GM19193 (cell line): ENCODE results near the gene GLRX3.

ENCODE experiments used
- POLR2A ChIP-seq: IDR thresholded peaks from 4 replicates; pipeline ENCODE4 v1.6.1; 2011; ENCODE audit not compliant: insufficient read depth, insufficient read length; ENCODE audit errors: extremely low read depth

Gene GLRX3

DNA sequence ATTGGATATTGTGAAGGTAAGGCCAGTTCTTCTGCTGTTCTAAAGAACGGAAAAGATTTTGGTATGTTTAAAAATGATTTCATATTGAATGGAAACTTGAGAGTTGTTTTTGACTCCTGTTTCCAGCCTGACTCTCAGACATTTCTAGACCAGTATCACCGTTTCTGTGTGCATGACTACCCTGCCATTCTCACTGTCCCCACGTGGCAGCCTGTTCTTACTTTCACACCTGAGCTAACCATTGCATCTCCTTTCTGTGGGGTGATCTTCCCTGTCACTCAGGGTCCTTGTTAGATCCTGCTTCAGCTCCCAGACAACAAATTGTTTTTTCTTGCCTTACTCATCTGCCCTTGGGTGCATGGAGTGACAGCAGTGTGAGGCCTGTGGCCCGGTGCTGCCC is 38.9 kb downstream of the GLRX3 start:
- TF ChIP-seq POLR2A, result no peak

DNA sequence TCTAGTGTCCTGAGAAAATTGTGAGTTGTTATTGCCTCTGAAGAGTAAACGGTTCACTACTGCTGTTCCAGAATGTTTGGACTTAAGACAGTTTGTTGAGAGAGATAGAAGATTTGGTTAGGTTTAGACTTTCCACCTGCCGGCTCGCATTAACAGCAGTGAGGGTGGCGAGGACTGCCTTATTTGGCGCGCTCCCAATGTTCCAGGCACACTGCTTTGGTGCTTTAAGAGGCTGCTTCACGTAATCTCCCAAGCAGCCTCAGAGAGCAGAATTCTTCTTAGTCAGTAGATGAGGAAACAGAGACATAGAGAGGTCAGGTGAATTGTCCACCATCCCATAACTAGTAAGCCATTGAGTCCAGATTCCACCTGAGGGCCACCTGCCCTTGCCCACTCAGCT is 41.1 kb downstream of the GLRX3 start:
- no peak for TF ChIP-seq POLR2A

DNA sequence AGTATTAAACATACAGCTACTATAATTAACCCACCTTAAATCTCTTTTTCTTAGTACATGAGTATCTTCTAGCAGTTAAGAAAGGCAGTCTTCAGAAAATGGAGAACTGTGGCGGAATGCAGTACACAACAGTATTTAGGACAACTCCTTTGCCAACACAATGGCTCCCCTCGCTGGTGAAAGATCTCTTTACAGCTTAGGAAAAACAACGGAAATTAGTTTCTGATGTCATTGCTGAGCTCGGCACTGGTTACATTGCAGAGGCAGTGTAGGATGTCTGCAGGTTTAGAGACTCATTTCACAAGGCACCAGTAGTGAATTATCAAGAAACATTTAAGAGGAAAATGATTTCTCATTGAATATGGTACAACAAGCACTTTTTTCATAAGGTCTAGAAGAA is 43.4 kb downstream of the GLRX3 start:
- no peak for TF ChIP-seq POLR2A

DNA sequence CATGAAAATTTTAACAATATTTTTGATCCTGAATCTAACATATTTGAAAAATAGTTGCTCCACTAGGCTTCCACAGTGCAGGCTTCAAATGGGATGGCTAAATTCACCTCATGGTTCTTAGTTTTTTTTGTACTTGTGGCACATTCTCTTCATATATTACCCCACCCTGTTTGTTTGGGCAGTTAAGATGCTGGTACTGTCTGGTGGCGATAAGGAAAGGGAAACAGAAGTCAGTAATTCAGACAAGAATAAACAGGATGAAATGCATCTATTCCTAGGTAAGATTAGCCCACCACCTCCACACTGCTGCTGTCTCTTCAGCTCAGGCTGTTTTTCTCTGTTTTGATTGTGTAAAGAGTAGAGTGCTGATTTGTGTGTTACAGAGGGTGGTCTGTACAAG is 44.2 kb downstream of the GLRX3 start:
- TF ChIP-seq POLR2A, result no peak

DNA sequence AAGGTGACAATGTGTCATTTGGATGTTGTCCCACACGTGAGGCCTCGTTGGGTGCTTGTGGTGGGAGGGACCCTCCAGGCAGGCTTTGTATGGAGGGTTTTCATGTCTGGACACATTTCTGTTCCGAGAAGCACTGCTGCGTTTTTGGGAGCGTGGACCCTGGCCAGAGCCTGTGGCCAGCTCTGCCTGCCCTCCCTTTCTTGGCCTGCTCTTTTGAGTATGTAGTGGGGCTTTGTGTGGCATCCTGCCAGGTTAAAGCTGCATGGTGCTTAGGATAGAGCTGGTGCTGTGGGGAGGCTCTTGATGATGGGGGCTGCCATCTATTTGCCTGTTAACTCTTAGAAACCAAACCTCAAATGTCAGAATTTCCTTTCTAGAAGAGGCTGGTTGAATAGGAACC is 45.7 kb downstream of the GLRX3 start:
- TF ChIP-seq POLR2A, result no peak

DNA sequence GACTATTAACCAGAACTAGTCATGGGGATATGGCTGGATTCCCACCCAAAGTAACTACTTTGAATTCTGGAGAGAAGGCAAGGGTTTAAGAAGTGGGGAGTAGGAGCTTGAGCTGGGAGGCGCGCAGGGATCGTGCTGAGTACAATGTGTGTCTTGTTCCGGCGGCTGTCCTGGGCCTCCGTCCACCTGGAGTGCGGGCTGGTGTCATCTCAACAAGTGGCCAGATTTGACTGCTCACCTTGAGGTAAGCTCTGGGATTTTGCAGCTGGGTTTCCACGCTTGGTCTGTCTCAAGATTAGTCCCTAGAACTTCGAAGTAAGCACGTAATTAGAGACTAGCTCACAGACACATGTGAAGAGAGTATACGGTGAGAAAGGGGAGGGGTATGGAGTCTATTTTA is 49.4 kb downstream of the GLRX3 start:
- TF ChIP-seq POLR2A, result no peak

DNA sequence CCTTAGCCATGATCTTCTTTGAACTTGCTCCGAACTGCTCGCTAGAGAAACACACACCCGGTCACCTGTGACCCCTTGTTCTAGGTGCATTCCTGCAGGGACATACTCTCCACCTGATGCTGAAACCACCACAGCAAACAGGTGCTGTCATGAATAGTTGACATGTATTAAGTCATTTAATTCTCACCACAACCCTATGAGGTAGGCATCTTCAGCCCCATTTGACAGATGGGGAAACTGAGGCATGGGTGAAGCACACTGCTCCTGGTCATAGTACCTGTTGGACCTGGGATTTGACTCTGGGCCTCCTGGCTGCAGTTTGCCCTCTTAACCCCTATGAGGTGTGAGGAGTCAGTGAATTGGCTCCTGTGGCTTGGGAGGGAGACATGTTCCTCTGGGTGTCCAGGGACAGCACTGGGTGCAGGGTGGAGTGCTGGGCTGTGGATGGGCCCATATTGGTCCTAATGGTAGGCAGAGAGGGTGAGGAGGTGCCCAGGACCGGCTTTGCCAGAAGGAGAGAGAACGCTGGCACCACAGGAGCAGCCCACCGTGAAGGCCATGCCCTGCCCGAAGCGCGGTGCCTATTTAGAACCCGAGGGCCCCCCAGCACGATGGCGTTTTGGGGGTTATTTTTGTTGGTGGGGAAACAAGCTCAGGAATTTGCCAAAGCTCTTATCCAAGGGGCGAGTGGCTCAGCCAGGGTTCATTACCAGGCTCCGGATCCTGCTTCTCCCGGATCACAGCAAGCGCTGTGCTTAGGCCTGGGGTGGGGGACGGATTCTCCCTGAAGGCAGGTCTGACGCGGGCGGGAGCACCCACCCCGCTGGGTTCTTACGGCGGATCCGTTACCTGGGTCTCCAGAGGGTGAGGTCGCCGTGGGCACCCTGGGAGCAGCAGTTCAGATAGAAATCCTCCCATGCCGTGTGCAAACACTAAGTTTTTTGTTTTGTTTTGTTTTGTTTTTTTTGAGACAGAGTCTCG is 52.3 kb downstream of the GLRX3 start:
- no peak for TF ChIP-seq POLR2A

DNA sequence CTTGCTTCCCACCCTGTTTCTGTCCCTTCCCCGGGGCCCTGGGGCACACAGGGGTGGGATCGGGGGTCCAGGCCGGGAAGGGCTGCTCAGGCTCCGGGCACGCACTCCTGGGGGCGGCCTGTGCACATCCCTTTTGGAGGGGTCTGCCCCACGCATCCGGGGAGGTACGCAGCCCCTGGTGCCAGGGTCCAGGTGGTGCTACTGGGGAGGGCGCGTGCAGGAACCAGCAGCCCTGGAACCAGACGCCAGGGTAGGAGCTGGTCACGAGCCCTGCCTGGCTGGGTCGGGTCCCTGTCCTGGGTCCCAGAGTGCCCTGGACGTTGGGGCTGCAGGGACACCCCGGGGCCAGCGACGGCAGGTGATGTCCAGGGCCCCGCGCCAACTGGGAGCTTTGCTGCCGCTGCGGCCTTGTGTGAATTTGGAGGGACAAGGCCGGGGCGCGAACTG is 53.4 kb downstream of the GLRX3 start:
- TF ChIP-seq POLR2A, result no peak

DNA sequence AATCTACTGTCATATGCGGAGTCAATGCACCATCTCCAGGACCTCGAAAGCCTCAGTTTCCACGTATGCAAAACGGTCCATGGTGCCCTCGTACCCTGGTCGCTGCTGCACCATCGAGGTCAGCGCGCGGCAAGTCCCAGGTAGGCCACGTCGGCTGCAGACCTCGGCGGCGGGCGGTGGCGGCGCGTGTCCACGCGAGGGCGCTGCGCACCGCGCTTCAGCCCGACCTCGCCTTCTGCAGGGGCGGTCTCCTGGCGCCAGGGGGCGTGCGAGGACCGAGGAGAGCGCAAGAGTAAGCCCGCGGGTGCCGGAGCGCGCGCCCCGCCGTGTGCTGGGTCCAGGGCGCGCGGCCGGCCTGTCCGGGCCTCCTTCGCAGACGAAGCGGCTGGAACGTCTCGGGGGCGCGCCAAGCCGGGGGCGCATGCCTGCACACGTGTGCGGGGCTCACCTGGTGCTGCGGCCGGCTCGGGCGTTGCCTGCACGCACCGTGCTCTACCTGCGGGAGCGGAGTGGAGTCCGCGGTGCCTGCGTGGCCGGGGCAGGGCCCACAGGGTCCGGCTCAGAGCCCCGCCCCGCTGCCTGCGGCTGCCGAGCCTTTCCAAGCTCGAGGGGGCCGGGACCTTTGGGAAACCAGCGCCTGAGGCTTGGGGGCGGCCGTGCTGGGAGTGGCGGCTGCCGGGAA is 54.0 kb downstream of the GLRX3 start:
- TF ChIP-seq POLR2A, result no peak

DNA sequence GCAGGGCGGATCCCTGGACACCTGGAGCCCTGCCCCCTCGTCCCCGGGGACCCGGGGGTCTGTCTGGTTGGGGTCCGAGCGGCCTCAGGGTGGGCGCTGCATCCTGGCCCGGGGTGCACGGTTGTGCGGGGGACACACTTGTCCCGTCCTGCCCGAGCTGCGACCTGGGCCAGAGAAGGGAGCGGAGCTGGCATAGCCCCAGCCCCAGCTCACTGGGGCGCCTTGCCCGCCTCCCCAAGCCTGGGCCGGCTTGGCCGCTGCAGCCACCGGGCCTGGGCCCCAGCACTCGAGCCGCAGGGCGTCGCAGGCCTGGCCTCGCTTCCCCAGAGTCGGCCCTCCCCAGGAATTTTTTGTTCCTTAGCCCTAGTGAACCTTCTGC is 54.5 kb downstream of the GLRX3 start:
- no peak for TF ChIP-seq POLR2A

DNA sequence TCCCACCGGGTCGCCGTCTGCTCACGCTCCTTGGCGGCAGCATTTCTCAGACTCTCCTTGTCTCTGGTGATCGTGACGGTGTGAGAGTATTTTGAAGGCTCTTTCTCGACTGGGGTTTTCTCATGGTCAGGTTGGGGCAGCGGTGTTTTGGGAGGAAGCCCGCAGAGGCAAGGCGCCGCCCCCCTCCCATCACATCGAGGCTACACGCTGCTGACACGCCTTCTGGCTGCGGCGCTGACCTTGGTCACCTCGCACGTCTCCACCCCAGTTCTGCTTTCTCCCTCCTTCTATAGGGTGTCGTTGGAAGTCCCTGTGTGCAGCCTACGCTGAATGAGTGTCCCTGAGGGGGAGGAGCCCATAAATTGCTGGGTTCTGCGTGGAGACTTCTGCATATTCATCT is 55.2 kb downstream of the GLRX3 start:
- no peak for TF ChIP-seq POLR2A

DNA sequence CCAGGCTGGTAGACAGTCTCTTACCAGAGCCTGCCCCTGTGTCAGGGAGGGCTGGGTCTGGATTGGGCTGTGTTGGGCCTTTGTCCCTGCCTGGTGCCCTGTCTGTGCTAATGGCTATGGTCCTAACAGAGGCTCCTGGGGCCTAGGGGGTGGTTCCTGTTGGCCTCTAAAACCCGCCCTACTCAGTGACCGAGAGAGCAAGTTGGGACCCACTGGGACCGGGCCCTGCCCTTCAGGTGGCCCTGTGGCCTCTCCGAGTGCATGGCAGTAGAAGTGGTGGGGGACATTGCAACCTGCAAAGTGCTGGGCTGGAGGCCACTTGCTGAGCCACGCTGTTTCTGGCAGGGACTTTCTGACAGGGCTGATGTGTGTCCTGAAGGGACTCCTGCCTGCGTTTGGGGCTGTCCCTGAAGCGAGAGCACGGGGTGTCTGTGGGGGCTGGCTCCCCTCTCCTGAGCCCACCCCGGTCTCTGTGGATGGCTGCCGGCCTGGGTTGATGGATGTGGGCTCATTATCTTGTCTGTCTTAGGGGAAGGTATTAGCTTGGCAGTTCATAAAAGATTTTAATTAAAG is 56.2 kb downstream of the GLRX3 start:
- no peak for TF ChIP-seq POLR2A

DNA sequence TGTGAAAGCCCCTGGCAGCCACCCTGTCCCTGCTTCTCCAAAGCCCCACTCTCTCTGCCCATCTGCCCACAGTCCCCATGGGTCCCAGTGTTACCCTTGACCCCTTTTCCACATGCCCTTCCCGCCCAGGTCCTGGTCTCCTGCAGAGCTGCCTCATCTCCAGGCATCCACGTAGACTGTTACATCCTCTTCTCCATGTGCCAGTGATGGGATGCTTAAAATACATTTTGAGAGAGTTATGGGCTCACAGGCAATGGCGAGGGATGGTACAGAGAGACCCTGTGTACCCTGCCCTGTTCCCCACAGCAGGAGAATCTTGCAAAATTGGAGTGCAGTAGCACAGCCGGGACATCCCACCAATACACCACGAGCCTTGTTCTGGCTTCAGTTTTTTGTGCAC is 56.8 kb downstream of the GLRX3 start:
- no peak for TF ChIP-seq POLR2A

DNA sequence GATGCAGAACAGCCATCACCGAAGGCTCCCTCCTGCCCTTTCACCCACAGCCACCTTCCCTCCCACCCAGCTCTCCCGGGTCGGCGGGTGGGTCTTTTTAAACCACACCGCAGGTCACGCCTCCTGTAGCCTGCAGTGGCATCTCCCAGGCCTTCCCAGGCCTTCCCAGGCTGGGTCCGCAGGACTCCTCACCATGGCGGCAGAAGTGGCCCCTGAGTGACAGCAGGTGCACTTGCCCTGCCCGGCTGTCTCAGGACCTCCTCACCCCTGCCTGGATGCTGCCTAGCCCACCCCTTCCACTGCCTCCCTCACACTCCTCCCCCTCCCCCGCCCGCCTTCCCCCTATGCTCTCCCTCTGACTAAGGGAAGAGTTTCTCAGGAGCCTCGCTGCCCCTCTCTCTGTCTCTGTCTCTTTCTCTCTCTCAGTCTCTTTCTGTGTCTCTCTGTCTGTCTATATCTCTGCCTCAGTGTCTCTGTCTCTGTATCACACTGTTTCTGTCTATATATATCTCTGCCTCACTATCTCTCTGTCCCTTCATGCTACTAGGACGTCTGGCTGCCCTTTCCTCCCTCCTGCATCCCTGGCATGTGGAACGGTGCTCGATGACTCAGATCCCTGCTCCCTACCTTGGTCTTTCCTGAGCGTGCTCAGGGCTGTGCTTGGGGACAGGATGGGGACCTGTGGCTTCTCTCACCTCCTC is 57.5 kb downstream of the GLRX3 start:
- TF ChIP-seq POLR2A, result no peak
